ENCODE measurements around the gene PARD6A. TPM values are rescaled to one million over a fixed set of nuclear protein-coding genes. Genes with fewer than 3 reads are reported as not detected.
A peak's percentile ranks its signal among the peaks of the same experiment; 100 is the strongest.
"Not testable (repeated sequence)": the region's sequence is repeated elsewhere in the genome, so short reads cannot be mapped to it uniquely, and the experiment has no call there.

PARD6A gene
- total RNA-seq, 4 donors from 2014 or later = 2.3 to 4.3 (median 3.4) TPM

DNA sequence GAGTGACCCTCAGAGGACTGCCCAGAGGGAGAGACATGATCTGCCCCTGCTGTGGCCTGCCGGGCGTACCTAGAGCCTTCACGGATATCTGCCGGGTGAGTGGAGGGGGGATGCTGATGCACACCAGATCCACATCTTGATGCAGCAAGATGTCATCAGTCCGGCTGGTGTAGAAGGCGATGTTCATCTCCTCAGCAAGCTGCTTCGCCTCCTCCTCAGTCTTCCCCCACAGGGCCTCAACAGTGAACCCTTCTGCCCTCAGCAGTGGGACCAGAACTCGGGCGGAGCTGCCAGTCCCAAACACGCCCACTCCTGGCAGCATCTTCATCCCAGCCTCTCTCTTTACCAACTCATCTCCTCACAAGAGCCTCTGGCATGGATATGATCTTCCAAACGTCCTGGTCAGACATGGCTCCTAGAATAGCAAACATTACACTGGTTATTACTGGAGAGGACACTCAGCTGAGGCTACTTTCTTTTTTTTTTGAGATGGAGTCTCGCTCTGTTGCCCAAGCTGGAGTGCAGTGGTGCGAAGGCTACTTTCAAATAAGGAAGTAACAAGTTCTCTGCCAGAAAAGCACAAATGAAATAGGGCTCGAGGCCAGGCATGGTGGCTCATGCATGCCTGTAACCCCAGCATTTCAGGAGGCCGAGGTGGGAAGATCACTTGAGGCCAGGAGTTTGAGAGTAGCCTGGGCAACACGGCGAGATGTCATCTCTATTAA is 24.8 kb downstream of the PARD6A start:
- no peak for DNase-seq (ENCODE audit: low spot score in 2 of 2)
- WGBS = 74% methylated on average over 16 of the region's 17 CpGs

DNA sequence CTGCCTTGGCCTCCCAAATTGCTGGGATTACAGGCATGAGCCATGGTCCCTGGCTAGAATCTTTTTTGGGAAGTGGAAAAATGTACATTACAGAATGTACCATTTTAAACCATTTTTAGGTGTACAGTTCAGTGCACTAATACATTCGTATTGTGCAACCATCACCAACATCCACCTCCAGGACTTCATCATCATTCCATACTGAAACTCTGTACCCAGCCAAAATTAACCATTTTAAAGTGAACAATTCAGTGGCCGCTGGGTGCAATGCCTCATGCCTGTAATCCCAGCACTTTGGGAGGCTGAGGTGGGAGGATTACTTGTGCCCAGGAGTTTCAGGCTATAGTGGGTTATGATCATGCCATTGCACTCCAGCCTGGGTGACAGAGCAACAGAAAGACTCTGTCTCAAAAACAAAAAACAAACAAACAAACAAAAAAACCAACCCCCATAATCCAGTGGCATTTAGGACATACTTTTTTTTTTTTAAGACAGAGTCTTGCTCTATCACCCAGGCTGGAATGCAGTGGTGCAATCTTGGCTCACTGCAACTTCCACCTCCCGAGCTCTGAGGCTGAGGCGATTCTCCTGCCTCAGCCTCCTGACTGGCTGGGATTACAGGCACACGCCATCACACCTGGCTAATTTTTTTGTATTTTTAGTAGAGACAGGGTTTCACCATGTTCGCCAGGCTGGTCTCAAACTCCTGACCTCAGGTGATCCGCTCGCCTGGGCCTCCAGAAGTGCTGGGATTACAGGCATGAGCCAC is 32.9 kb downstream of the PARD6A start:
- H3K4me3 ChIP-seq; H3K4me1 ChIP-seq; DNase-seq (ENCODE audit: low spot score in 2 of 2); H3K27me3 ChIP-seq; H3K36me3 ChIP-seq; H3K27ac ChIP-seq; H3K9me3 ChIP-seq: not testable (repeated sequence)
- 95% methylated on average over 8 of the region's 8 CpGs for WGBS

More for the DNA sequence above, 24.8 kb downstream of the PARD6A start:
- H3K36me3 ChIP-seq = peaks cover 13% of the 10 kb centered on the region
- no peaks in the 10 kb centered on the region for H3K27me3 ChIP-seq
- no peak overlapping the region for H3K4me3 ChIP-seq
- TF ChIP-seq, protein P1, sequence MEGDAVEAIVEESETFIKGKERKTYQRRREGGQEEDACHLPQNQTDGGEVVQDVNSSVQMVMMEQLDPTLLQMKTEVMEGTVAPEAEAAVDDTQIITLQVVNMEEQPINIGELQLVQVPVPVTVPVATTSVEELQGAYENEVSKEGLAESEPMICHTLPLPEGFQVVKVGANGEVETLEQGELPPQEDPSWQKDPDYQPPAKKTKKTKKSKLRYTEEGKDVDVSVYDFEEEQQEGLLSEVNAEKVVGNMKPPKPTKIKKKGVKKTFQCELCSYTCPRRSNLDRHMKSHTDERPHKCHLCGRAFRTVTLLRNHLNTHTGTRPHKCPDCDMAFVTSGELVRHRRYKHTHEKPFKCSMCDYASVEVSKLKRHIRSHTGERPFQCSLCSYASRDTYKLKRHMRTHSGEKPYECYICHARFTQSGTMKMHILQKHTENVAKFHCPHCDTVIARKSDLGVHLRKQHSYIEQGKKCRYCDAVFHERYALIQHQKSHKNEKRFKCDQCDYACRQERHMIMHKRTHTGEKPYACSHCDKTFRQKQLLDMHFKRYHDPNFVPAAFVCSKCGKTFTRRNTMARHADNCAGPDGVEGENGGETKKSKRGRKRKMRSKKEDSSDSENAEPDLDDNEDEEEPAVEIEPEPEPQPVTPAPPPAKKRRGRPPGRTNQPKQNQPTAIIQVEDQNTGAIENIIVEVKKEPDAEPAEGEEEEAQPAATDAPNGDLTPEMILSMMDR (IDR thresholded peaks at IDR 0.05) = no peak
- TF ChIP-seq EP300 (IDR thresholded peaks at IDR 0.05) (no peak), POLR2A (IDR thresholded peaks at IDR 0.05) (no peak), POLR2AphosphoS5 (IDR thresholded peaks at IDR 0.05) (no peak)
- H3K4me1 ChIP-seq = peaks cover 28% of the 10 kb centered on the region
- H3K9me3 ChIP-seq = no peaks in the 10 kb centered on the region
- peak overlapping the region; percentile 27 for H3K27ac ChIP-seq

DNA sequence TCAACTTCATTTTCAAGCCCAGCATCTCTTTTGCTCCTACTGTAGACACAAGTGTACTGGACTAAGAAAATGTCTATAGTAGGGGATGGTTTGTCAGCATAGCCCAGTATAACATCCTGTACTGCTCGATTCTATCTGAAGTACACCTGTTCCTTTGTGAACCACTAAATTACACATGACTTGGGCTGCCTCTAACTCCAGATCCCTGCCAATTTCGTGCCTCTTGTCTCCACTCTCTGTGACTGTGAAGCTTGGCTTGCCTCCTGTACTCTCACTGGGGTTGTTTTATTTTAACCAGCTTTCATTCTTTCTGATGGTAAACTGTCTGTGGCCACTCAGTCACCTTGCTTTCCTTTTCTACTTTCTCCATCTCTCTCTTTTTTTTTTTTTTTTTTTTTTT is 33.9 kb downstream of the PARD6A start:
- TF ChIP-seq, protein P1 (IDR thresholded peaks at IDR 0.05) = no peak
- TF ChIP-seq EP300 (IDR thresholded peaks at IDR 0.05) = no peak
- TF ChIP-seq POLR2A (IDR thresholded peaks at IDR 0.05) = no peak
- no peak for TF ChIP-seq POLR2AphosphoS5 (IDR thresholded peaks at IDR 0.05)
- DNase-seq (ENCODE audit: low spot score in 2 of 2) = no peak

DNA sequence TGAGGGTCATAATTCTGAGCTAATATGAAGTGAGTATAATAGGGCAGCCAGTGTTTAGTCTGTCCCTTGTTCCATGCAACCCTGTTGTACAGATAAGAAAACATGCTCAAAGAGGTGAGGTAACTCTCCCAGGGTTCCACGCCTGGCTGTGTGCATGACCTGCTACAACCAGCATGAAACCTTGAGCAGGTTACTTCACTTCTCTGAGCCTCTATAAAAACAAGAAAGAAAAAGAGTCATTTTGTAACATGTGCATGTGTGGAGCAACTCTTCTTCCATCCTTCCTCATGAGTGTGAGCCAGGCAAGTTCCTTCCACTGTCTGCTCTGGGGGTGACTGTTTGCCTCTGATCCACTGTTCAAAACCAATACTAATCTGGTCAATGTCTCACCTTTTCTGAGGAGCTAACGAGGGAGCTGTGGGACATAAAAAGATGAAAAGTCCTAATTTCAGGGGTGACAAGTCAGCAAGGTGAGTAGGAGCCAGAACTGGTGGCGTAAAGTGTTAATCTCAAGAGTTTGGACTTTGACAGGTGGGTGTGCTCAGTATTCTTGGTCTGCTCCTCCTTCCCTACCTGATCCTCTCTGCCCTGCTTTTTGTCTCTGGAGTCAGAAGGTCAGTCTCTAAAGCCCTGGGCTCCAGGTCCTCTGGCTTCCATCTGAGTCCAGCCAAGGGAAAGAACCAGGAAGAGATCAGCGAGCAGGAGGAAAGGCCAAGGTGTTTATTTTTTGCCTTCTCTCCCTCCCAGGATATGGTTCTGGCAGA is 36.8 kb downstream of the PARD6A start:
- Histone ChIP-seq H3K27me3 (no peaks in the 10 kb centered on the region), H3K9me3 (no peaks in the 10 kb centered on the region), H3K4me1 (peaks cover 3% of the 10 kb centered on the region), H3K4me3 (no peak overlapping the region), H3K36me3 (no peaks in the 10 kb centered on the region), H3K27ac (no peak overlapping the region)
- TF ChIP-seq POLR2AphosphoS5 (IDR thresholded peaks at IDR 0.05) (no peak), POLR2A (IDR thresholded peaks at IDR 0.05) (no peak), EP300 (IDR thresholded peaks at IDR 0.05) (no peak)
- TF ChIP-seq, protein P1 (IDR thresholded peaks at IDR 0.05) = no peak
- no peak for DNase-seq (ENCODE audit: low spot score in 2 of 2)
- WGBS = 87% methylated on average over 4 of the region's 4 CpGs

More for the DNA sequence above, 33.9 kb downstream of the PARD6A start:
- no peaks in the 10 kb centered on the region for H3K36me3 ChIP-seq
- WGBS = 82% methylated on average over 2 of the region's 2 CpGs
- no peak overlapping the region for H3K27ac ChIP-seq
- no peaks in the 10 kb centered on the region for H3K9me3 ChIP-seq
- no peak overlapping the region for H3K4me3 ChIP-seq
- H3K27me3 ChIP-seq = no peaks in the 10 kb centered on the region
- H3K4me1 ChIP-seq = peaks cover 3% of the 10 kb centered on the region

DNA sequence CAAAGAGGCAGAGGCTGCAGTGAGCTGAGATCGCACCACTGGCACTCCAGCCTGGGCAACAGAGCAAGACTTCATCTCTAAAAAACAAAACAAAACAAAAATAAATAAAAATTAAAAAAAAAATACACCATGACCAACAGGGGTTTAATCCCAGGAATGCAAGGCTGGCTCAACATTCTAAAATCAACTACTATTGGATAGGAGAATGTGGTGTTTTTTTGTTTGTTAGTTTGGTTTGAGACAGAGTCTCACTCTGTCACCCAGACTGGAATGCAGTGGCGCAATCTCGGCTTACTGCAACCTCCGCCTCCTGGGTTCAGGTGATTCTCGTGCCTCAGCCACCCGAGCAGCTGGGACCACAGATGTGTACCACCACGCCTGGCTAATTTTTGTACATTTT is 38.5 kb downstream of the PARD6A start:
- Histone ChIP-seq H3K4me1 (peaks cover 3% of the 10 kb centered on the region), H3K36me3 (no peaks in the 10 kb centered on the region), H3K4me3 (no peak overlapping the region), H3K9me3 (no peaks in the 10 kb centered on the region), H3K27ac (no peak overlapping the region), H3K27me3 (no peaks in the 10 kb centered on the region)
- 93% methylated on average over 7 of the region's 7 CpGs for WGBS
- DNase-seq (ENCODE audit: low spot score in 2 of 2) = no peak
- TF ChIP-seq POLR2A (IDR thresholded peaks at IDR 0.05) (no peak), POLR2AphosphoS5 (IDR thresholded peaks at IDR 0.05) (no peak)
- TF ChIP-seq, protein P1 (IDR thresholded peaks at IDR 0.05) = no peak
